Right ventricle myocardium superior (tissue), 1 donor: Measurements from ENCODE around the gene CDC42BPA. TPM values are rescaled to one million over a fixed set of nuclear protein-coding genes. Genes with fewer than 3 reads are reported as not detected.
A peak's percentile ranks its signal among the peaks of the same experiment; 100 is the strongest.
"Not testable (repeated sequence)": the region's sequence is repeated elsewhere in the genome, so short reads cannot be mapped to it uniquely, and the experiment has no call there.

Experiments used
- ATAC-seq: fragments of 200-7000 bp; cut with Tn5 transposase; one replicate; pipeline ENCODE4 v1.9.1; 2020; ENCODE audit warnings: mild to moderate bottlenecking; ENCODE audit not compliant: poor library complexity
- DNase-seq: peaks from one replicate; pipeline ENCODE4 v3.0.0-alpha.2; 2020
- intact Hi-C: fragments of 100-400 bp; cut with DNase I; formaldehyde crosslinking; loops from one replicate; pipeline ENCODE4 v1.11.2; 2022
- total RNA-seq: library from RNA; stranded (reverse); fragmentation: NEBNext Ultra II Directional; extraction: Animal tissue kit (Norgen Biotek cat#: 25700); gene quantifications from one replicate; pipeline ENCODE4 v1.2.1, GENCODE V29; 2021
- donor health status: DM: no; HTN: yes; CAD: no; lungs with severe emphysema.

Gene CDC42BPA
- total RNA-seq, 1 donor from 2014 or later = 40.5 TPM

DNA sequence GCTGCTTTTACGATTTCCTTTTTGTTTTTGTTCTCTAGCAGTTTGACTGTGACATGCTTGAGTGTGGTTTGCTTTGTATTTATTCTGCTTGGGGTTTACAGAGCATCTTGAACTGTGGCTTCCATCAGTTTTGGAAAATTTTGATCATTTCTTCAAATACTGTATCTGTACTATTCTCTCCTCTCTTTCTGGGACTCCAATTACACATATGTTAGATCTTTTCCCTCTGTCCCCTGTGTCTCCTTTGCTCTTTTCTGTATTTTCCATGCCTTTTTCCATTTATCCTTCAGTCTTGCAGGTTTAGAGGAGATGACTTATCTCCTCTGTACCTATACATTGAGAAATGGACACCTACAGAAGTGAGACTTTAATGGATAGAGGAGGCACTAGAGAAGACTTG lies 346.5 kb downstream of the CDC42BPA start:
- DNase-seq (no peak), ATAC-seq (no peak)
- intact Hi-C loops = no loop called here

GRCh38 chr1:226967665-226968064 lies 350.6 kb downstream of the CDC42BPA start:
- DNase-seq = no peak
- intact Hi-C loops = no loop called here
- ATAC-seq = peak; percentile 45

GRCh38 chr1:226966683-226967082 lies 351.6 kb downstream of the CDC42BPA start:
- no peak for DNase-seq
- no peak for ATAC-seq
- intact Hi-C loops = no loop called here

- DNase-seq (no peak), ATAC-seq (no peak)
- intact Hi-C loops = no loop called here
These were observed 352.5 kb downstream of the CDC42BPA start for GRCh38 chr1:226965581-226966440.

DNA sequence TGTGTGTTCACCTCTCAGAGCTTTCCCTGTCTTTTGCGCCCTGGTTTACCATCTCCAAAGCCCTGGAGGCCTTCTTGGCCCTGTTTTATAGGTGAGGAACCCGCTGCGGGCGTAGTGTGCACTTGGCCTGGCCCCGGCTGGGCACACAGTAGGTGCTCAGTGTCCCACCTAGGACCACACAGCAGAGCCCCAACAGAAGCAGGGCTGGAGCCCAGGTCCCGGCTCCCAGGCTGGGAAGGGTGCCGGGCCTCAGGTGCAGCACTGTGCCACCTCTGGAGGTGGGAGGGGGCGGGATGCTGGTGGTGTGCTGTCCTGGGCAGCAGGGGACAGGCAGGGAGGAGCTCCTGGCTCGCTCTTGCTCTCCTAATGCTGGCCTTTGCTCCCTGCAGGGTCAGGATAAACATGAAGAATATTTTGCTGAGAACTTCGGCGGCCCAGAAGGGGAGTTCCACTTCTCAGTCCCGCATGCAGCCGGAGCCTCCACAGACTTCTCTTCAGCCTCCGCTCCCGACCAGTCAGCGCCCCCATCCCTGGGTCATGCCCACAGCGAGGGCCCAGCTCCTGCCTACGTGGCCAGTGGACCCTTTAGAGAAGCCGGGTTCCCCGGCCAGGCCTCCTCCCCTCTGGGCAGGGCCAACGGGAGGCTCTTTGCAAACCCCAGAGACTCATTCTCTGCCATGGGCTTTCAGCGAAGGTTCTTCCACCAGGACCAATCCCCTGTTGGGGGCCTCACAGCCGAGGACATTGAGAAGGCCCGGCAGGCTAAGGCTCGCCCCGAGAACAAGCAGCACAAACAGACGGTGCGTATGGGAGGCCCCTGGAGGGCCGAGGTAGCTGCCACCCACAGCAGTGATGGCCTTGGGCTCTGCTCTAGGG lies 353.4 kb downstream of the CDC42BPA start:
- intact Hi-C loops = no loop called here
- ATAC-seq = no peak
- no peak for DNase-seq

DNA sequence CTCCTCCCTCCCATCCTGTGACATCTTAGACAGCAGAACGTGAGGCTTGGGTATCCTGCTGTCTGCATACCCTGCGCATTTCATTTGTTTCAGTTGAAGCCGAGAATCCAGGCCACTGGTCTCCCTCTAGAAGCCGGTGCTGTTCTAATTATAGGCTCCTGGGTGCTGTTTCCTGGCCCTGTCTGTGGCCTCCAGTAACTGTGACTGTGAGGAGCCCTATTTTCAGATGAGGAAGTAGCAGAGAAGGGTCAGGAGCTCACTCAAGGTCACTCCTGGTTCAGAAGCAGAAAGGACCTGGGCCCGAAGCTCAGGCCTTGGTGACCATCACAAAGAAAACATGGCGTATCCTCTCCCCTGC lies 354.2 kb downstream of the CDC42BPA start:
- DNase-seq = no peak
- peak; percentile 64 for ATAC-seq
- intact Hi-C loops = no loop called here

DNA sequence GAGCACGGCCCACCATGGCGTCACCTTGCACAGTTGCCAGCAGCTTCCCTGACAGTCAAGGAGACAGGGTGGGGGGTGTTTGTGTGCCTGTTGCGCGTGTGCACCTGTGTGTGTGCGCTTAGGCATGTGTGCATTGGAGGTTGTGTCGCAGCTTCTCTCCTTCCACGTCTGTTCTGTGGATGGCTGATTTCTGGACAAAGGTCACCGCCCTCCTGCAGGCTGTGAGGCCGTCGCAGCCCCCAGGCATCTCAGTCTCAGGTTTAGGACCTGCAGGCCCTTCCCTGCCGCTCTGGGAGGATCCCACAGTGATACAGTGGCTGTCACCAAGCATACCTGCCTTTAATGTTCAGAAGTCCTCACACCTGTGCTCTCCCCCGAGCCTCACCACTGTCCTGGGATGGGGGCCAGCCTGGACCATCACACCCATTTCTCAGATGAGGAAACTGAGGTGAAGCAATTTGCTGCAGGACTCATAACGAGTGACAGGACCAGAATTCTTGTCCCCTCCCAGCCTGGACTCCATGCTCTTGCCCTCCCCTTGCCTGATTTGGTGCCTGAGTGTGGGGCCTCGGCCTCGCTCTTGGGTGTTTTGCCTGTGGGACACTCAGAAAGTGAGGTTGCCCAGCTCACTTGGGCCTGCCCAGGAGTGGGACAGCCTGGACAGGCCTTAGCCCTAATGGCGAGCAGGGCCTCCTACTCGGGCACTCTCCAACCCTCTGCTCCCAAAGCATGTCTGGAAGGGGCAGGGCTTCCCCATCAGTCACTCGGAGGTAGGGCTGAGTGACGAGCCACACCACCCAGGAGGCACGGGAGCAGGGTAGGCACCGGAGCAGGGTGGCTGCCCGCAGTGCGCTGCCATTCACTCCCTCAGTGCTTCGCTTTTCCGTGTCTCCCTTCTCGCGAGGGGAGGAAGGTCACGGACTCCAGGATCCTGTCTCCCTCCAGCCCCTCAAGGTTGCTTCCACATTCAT lies 355.6 kb downstream of the CDC42BPA start:
- DNase-seq = no peak
- intact Hi-C loops = no loop called here
- no peak for ATAC-seq

DNA sequence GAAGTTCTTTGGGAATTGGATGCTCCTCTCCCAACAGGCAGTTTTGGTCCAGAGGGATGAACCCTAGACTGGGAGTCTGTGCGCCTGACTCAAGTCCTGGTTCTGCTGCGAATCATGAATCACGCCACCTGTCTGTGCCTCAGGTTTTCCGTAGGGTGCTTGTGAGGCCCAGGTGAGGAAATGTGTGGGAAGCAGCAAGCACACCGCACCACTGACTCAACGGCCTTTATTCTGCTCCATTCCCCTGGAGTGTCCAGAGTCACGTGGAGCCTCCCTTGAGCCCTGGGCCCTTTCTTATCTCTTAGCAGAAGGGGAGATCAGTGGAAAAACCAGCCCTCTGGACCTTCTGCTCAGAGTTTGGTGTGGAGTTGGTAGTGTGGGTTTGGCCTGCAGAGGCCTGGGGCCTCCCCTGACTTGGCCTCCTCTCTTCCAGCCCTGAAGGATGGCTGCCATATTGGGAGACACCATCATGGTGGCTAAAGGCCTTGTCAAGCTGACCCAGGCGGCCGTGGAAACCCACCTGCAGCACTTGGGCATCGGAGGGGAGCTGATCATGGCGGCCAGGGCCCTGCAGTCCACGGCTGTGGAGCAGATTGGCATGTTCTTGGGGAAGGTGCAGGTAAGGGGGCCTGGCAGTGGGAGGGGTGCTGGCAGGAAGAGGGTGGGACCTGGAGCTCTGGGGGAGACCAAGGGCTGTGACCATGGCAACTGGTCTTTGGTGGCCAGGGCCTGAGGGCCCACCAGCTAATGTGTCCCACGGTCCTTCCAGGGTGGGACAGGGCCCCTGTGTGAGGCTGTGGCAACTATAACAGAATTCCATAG lies 357.1 kb downstream of the CDC42BPA start:
- DNase-seq (no peak), ATAC-seq (no peak)
- intact Hi-C loops = no loop called here

DNA sequence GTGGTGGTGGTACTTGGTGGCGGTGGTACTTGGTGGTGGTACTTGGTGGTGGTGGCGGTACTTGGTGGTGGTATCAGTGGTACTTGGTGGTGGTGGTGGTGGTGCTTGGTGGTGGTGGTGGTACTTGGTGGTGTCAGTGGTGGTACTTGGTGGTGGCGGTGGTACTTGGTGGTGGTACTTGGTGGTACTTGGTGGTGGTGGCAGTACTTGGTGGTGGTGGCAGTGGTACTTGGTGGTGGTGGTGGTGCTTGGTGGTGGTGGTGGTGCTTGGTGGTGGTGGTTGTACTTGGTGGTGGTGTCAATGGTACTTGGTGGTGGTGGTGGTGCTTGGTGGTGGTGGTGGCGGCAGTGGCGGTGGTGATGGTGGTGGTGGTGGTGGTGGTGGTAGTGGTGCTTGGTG lies 358.0 kb downstream of the CDC42BPA start:
- intact Hi-C loops = no loop called here
- ATAC-seq = no peak
- DNase-seq = no peak

GRCh38 chr1:226958300-226958699 lies 360.0 kb downstream of the CDC42BPA start:
- intact Hi-C loops = no loop called here
- no peak for ATAC-seq
- DNase-seq = no peak

DNA sequence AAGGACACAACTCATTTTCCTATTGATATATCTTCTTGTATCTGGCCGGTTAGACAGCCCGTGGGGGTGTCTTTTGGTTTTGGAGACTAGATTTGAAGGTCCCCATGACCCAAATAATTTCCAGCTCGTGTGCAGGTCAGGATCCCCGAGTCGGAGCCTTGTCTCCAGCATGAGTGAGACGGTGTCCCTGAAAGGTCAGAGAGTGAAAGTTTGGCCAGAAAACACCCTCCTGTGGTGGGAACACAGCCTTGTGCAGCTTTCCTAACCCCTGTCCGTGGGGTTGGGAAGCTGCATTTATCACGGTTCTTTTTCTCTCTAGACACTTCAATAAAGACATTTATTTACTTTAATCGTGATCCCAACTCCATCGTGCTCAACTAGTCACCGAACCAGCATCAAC lies 360.6 kb downstream of the CDC42BPA start:
- intact Hi-C loops = no loop called here
- ATAC-seq (peak; percentile 64), DNase-seq (no peak)

- DNase-seq = no peak
These were observed 361.2 kb downstream of the CDC42BPA start for GRCh38 chr1:226956942-226957713.

DNA sequence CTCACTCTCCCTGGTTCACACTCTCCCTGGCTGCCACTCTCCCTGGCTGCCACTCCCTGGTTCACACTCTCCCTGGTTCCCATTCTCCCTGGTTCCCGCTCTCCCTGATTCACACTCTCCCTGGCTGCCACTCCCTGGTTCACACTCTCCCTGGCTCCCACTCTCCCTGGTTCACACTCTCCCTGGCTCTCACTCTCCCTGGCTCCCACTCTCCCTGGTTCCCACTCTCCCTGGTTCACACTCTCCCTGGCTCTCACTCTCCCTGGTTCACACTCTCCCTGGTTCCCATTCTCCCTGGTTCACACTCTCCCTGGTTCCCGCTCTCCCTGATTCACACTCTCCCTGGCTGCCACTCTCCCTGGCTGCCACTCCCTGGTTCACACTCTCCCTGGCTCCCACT lies 362.4 kb downstream of the CDC42BPA start:
- intact Hi-C loops, ATAC-seq: not testable (repeated sequence)

More at GRCh38 chr1:226956942-226957713, 361.2 kb downstream of the CDC42BPA start:
- intact Hi-C loops = no loop called here
- ATAC-seq = peak; percentile 3

DNA sequence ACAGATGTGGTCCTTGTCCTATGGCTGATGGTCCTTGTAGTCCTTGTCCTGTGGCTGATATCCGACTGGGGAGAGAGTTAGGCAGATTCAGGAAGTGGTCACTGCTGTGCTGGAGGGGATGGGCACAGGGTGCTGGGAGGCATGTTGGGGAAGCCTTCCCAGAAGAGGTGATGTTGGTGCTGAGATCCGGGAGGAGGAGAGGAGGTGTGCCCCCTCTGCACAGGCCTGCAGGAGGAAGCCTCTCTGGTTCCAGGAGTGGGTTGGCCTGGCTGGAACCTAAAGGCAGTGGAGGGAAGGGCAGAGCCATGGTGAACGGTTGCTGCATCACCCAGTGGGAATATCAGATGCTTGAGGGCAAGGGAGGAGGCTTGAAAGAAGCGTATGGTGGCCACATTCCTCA lies 363.5 kb downstream of the CDC42BPA start:
- no peak for DNase-seq
- ATAC-seq = no peak
- intact Hi-C loops = no loop called here

More for the DNA sequence above, 362.4 kb downstream of the CDC42BPA start:
- DNase-seq = not testable (repeated sequence)

GRCh38 chr1:226954337-226954736 lies 364.0 kb downstream of the CDC42BPA start:
- intact Hi-C loops = no loop called here
- DNase-seq (no peak), ATAC-seq (no peak)

GRCh38 chr1:226953175-226953800 lies 365.0 kb downstream of the CDC42BPA start:
- no peak for ATAC-seq
- no peak for DNase-seq
- intact Hi-C loops = no loop called here

GRCh38 chr1:226952118-226952441 lies 366.2 kb downstream of the CDC42BPA start:
- intact Hi-C loops = no loop called here
- ATAC-seq (peak; percentile 56), DNase-seq (no peak)
